SK-N-SH treated with all-trans-retinoic acid at 6 μM for 48 hours (cell line): ENCODE results near the gene OR5AU1.
"Not testable (repeated sequence)": the region's sequence is repeated elsewhere in the genome, so short reads cannot be mapped to it uniquely, and the experiment has no call there.

Experiments
- ATAC-seq: fragments of 200-7000 bp; cut with Tn5 transposase; 3 replicates; pipeline ENCODE4 v1.9.1; 2020; ENCODE audit warnings: mild to moderate bottlenecking, moderate library complexity
- ARNTL ChIP-seq: fragments of 450-650 bp; formaldehyde crosslinking; IDR thresholded peaks from 2 replicates; pipeline ENCODE4 v1.5.0; 2020; ENCODE audit warnings: low read depth, mild to moderate bottlenecking, moderate library complexity, borderline replicate concordance
- BACH2 ChIP-seq: fragments of 250-450 bp; sonication (Bioruptor Pico); IDR thresholded peaks from 2 replicates; pipeline ENCODE4 v1.9.0; 2021; ENCODE audit warnings: mild to moderate bottlenecking, borderline replicate concordance
- CREB5 ChIP-seq: fragments of 250-450 bp; sonication (Bioruptor Pico); IDR thresholded peaks from 2 replicates; pipeline ENCODE4 v1.5.1; 2020; ENCODE audit warnings: low read depth, mild to moderate bottlenecking, moderate library complexity
- CSDC2 ChIP-seq: fragments of 250-450 bp; sonication (Bioruptor Pico); IDR thresholded peaks from 2 replicates; pipeline ENCODE4 v1.5.0; 2020; ENCODE audit warnings: mild to moderate bottlenecking, moderate library complexity
- CSRNP3 ChIP-seq: fragments of 250-450 bp; sonication (Bioruptor Pico); IDR thresholded peaks from 2 replicates; pipeline ENCODE4 v1.5.1; 2021; ENCODE audit warnings: mild to moderate bottlenecking, moderate library complexity
- ESRRG ChIP-seq: fragments of 250-450 bp; sonication (Bioruptor Pico); IDR thresholded peaks from 2 replicates; pipeline ENCODE4 v1.6.1; 2021; ENCODE audit warnings: mild to moderate bottlenecking
- ISL1 ChIP-seq: fragments of 250-450 bp; sonication (Bioruptor Pico); IDR thresholded peaks from 2 replicates; pipeline ENCODE4 v2.1.2; 2022; ENCODE audit warnings: mild to moderate bottlenecking, moderate library complexity
- OSR1 ChIP-seq: fragments of 250-450 bp; sonication (Bioruptor Pico); IDR thresholded peaks from 2 replicates; pipeline ENCODE4 v1.8.0; 2022; ENCODE audit warnings: moderate library complexity, mild to moderate bottlenecking, inconsistent platforms
- PATZ1 ChIP-seq: fragments of 250-450 bp; sonication (Bioruptor Pico); IDR thresholded peaks from 2 replicates; pipeline ENCODE4 v1.8.0; 2020; ENCODE audit warnings: mild to moderate bottlenecking, moderate library complexity, borderline replicate concordance
- POU6F1 ChIP-seq: fragments of 250-450 bp; sonication (Bioruptor Pico); IDR thresholded peaks from 2 replicates; pipeline ENCODE4 v1.8.0; 2021; ENCODE audit warnings: low read depth, mild to moderate bottlenecking, moderate library complexity, borderline replicate concordance
- PPARA ChIP-seq: fragments of 250-450 bp; sonication (Bioruptor Pico); IDR thresholded peaks from 2 replicates; pipeline ENCODE4 v1.5.0; 2020; ENCODE audit warnings: mild to moderate bottlenecking, borderline replicate concordance
- RARB ChIP-seq: fragments of 250-450 bp; sonication (Bioruptor Pico); IDR thresholded peaks from 2 replicates; pipeline ENCODE4 v1.8.0; 2021; ENCODE audit warnings: mild to moderate bottlenecking, moderate library complexity
- SNAI2 ChIP-seq: fragments of 250-450 bp; sonication (Bioruptor Pico); IDR thresholded peaks from 2 replicates; pipeline ENCODE4 v1.5.0; 2020; ENCODE audit warnings: mild to moderate bottlenecking, moderate library complexity
- TCF4 ChIP-seq: fragments of 250-450 bp; sonication (Bioruptor Pico); IDR thresholded peaks from 2 replicates; pipeline ENCODE4 v1.8.0; 2021; ENCODE audit warnings: mild to moderate bottlenecking, moderate library complexity, borderline replicate concordance
- TOX ChIP-seq: fragments of 250-450 bp; sonication (Bioruptor Pico); IDR thresholded peaks from 2 replicates; pipeline ENCODE4 v1.8.0; 2021; ENCODE audit warnings: mild to moderate bottlenecking, moderate library complexity, borderline replicate concordance
- TSHZ2 ChIP-seq: fragments of 250-450 bp; sonication (Bioruptor Pico); IDR thresholded peaks from 2 replicates; pipeline ENCODE4 v1.5.0; 2020; ENCODE audit warnings: mild to moderate bottlenecking, moderate library complexity
- ZC3H10 ChIP-seq: fragments of 250-450 bp; sonication (Bioruptor Pico); IDR thresholded peaks from 2 replicates; pipeline ENCODE4 v1.5.1; 2021; ENCODE audit warnings: mild to moderate bottlenecking, moderate library complexity
- ZFP3 ChIP-seq: fragments of 250-450 bp; sonication (Bioruptor Pico); IDR thresholded peaks from 2 replicates; pipeline ENCODE4 v1.5.0; 2020; ENCODE audit warnings: mild to moderate bottlenecking, moderate library complexity
- ZFP30 ChIP-seq: fragments of 450-650 bp; formaldehyde crosslinking; IDR thresholded peaks from 2 replicates; pipeline ENCODE4 v1.5.0; 2022; ENCODE audit warnings: mild to moderate bottlenecking, moderate library complexity
- ZNF565 ChIP-seq: fragments of 450-650 bp; formaldehyde crosslinking; conservative IDR thresholded peaks from 2 replicates; pipeline ENCODE4 v1.5.0; 2020; ENCODE audit warnings: low read depth, mild to moderate bottlenecking, moderate library complexity
- ZNF70 ChIP-seq: fragments of 450-650 bp; formaldehyde crosslinking; IDR thresholded peaks from 2 replicates; pipeline ENCODE4 v1.5.0; 2020; ENCODE audit warnings: mild to moderate bottlenecking, moderate library complexity
- ZNF8 ChIP-seq: fragments of 450-650 bp; formaldehyde crosslinking; IDR thresholded peaks from 2 replicates; pipeline ENCODE4 v1.5.0; 2020; ENCODE audit warnings: mild to moderate bottlenecking, moderate library complexity

Gene OR5AU1

GRCh38 chr14:21160061-21160610 is 4.3 kb upstream of the OR5AU1 start:
- no peak for TF ChIP-seq ZNF565
- no peak for TF ChIP-seq ISL1 (CRISPR knock-in tag)
- TF ChIP-seq TCF4: no peak
- TF ChIP-seq PPARA: no peak
- TF ChIP-seq TOX (CRISPR knock-in tag): no peak
- no peak for TF ChIP-seq ZC3H10 (CRISPR knock-in tag)
- TF ChIP-seq CSRNP3 (CRISPR knock-in tag): no peak
- no peak for TF ChIP-seq TSHZ2
- TF ChIP-seq ZNF70: no peak
- TF ChIP-seq ESRRG (CRISPR knock-in tag): no peak
- no peak for TF ChIP-seq ZFP3 (CRISPR knock-in tag)
- no peak for TF ChIP-seq SNAI2 (CRISPR knock-in tag)
- no peak for TF ChIP-seq OSR1 (CRISPR knock-in tag)
- no peak for TF ChIP-seq ZFP30 (CRISPR knock-in tag)
- TF ChIP-seq CSDC2 (CRISPR knock-in tag): no peak
- no peak for TF ChIP-seq RARB (CRISPR knock-in tag)
- TF ChIP-seq POU6F1 (CRISPR knock-in tag): no peak
- TF ChIP-seq CREB5 (CRISPR knock-in tag): no peak
- TF ChIP-seq ARNTL (CRISPR knock-in tag): no peak
- no peak for ATAC-seq

- ATAC-seq: not testable (repeated sequence)
These were observed 2.3 kb upstream of the OR5AU1 start for GRCh38 chr14:21158175-21158574.

- TF ChIP-seq ARNTL (CRISPR knock-in tag): no peak
- no peak for TF ChIP-seq ZC3H10 (CRISPR knock-in tag)
- TF ChIP-seq CSRNP3 (CRISPR knock-in tag): no peak
- TF ChIP-seq RARB (CRISPR knock-in tag): no peak
- no peak for TF ChIP-seq ZNF8 (CRISPR knock-in tag)
- TF ChIP-seq BACH2 (CRISPR knock-in tag): no peak
- TF ChIP-seq ZFP3 (CRISPR knock-in tag): no peak
- no peak for TF ChIP-seq PATZ1 (CRISPR knock-in tag)
- TF ChIP-seq TOX (CRISPR knock-in tag): no peak
- TF ChIP-seq, all 23 proteins: peak for 0
- ATAC-seq: no peak
These were observed 6.1 kb downstream of the OR5AU1 start for GRCh38 chr14:21149641-21150367.
